ENCODE results near the gene HSF5. TPM values are rescaled to one million over a fixed set of nuclear protein-coding genes. Genes with fewer than 3 reads are reported as not detected.

HSF5 gene
- total RNA-seq, 1 donor from 2014 or later, result 0.20 TPM

DNA sequence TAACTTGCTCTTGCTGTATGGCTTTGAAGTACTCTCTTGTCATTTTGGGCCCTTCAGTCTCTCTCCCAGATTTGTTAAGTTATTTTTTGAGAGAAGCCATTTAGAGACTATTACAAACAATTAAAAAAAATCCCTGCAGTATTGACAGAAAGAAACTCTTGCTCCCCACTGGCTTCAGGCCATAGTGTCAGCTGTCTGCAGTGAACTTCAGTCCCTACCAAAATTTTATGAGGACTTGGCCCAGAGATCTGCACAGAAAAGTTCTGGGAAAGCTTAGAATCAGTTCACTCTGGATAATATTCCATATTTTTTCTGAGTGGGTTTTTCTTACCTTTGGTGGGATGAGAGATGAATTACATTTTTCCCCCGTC, 105.4 kb downstream of the HSF5 start:
- no peak overlapping the region for H3K4me3 ChIP-seq
- H3K4me1 ChIP-seq, result peaks cover 31% of the 10 kb centered on the region
- intact Hi-C loops (cut with DNase I), result no loop called here

DNA sequence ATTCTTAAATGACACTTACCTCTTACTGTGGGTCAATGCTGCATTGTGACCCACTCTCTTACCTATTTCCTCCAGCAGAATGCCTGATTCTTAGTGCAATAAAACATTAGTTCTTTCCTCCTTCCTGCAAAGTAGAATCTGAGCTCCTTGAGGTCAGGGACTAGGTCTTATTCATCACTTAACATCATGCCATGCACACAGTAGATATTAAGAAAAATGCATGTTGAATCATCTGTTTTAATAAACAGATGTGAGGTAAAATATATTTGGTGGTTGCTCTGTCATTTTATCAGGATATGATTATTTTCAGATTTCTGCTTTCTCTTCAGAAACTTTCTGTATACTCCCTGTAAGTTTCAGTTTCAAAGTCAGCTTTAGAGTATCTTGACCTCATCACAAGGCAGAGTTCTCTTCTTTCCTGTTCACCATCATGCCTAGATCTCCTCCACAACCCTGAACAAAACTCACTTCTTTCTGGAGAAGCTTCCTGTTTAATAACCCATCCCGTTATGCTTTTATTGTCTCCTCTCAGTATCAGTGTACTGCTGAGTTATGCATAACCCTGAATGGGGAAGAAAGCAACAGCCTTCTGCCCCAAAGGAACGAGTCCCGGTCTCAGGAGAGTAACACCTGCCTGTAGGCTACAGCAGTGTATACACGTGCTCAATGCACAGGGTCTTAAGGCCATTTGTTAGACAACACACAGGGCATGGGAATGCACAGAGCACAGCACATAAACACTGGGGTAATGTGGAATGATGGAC, 105.9 kb downstream of the HSF5 start:
- Histone ChIP-seq H3K9me3 (no peaks in the 10 kb centered on the region), H3K27me3 (no peaks in the 10 kb centered on the region), H3K36me3 (no peaks in the 10 kb centered on the region), H3K4me3 (no peak overlapping the region), H3K27ac (peak overlapping the region; percentile 49), H3K4me1 (peaks cover 31% of the 10 kb centered on the region)
- DNase-seq, result no peak
- ATAC-seq, result no peak
- intact Hi-C loops (cut with DNase I), result no loop called here
- TF ChIP-seq, protein P1, sequence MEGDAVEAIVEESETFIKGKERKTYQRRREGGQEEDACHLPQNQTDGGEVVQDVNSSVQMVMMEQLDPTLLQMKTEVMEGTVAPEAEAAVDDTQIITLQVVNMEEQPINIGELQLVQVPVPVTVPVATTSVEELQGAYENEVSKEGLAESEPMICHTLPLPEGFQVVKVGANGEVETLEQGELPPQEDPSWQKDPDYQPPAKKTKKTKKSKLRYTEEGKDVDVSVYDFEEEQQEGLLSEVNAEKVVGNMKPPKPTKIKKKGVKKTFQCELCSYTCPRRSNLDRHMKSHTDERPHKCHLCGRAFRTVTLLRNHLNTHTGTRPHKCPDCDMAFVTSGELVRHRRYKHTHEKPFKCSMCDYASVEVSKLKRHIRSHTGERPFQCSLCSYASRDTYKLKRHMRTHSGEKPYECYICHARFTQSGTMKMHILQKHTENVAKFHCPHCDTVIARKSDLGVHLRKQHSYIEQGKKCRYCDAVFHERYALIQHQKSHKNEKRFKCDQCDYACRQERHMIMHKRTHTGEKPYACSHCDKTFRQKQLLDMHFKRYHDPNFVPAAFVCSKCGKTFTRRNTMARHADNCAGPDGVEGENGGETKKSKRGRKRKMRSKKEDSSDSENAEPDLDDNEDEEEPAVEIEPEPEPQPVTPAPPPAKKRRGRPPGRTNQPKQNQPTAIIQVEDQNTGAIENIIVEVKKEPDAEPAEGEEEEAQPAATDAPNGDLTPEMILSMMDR (IDR thresholded peaks at IDR 0.05), result no peak

More for the DNA sequence above, 105.4 kb downstream of the HSF5 start:
- DNase-seq (no peak), ATAC-seq (no peak)
- peak overlapping the region; percentile 49 for H3K27ac ChIP-seq
- H3K9me3 ChIP-seq, result no peaks in the 10 kb centered on the region
- TF ChIP-seq, protein P1 (IDR thresholded peaks at IDR 0.05), result no peak
- H3K27me3 ChIP-seq, result no peaks in the 10 kb centered on the region
- H3K36me3 ChIP-seq, result no peaks in the 10 kb centered on the region

DNA sequence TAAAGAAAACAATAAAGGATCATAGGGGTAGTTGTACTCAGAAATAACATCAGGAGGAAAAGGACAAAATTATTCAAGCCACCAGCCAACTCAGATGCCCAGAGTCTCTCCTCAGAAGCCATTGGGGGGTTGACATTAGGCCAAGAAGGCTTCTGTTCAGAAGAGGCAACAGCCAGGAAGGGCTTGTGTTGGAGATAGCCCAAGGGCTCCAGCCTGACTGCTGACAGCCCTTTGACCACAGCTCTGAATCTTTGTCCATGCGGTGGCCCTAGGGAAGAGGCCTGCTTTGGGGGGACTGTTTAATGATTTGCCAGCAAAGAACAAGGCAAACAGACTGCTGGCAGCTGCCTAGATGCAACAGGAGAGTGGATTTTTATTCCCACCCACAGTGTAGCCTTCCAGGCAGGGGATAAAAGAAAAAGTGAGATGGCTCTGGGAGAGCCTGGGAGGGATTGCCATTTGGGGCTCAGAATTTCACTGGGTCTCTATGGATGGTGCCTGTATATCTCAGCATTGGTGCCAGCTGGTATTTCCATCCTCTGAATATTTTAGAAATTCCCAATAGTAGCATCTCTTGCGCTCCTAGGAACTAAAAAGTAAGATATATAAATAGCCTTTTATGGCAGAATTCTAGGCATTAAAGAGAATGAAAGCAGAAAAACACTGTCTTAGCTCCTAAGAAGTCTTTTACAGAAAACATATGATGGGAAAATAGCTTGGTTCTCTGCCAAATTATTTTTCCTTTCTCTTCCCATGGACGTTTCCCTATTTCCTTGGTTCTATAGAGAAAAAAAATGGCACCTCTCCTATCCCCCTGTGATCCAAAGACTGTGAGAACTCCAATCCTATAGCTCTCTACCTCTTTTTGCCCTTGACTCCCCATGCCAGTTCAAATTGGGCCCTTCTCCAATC, 106.8 kb downstream of the HSF5 start:
- Histone ChIP-seq H3K36me3 (no peaks in the 10 kb centered on the region), H3K27ac (peak overlapping the region; percentile 58), H3K4me1 (peaks cover 38% of the 10 kb centered on the region), H3K9me3 (no peaks in the 10 kb centered on the region), H3K27me3 (no peaks in the 10 kb centered on the region), H3K4me3 (no peak overlapping the region)
- TF ChIP-seq, protein P1 (IDR thresholded peaks at IDR 0.05), result no peak
- intact Hi-C loops (cut with DNase I), result no loop called here
- ATAC-seq, result peak; percentile 11
- no peak for DNase-seq

DNA sequence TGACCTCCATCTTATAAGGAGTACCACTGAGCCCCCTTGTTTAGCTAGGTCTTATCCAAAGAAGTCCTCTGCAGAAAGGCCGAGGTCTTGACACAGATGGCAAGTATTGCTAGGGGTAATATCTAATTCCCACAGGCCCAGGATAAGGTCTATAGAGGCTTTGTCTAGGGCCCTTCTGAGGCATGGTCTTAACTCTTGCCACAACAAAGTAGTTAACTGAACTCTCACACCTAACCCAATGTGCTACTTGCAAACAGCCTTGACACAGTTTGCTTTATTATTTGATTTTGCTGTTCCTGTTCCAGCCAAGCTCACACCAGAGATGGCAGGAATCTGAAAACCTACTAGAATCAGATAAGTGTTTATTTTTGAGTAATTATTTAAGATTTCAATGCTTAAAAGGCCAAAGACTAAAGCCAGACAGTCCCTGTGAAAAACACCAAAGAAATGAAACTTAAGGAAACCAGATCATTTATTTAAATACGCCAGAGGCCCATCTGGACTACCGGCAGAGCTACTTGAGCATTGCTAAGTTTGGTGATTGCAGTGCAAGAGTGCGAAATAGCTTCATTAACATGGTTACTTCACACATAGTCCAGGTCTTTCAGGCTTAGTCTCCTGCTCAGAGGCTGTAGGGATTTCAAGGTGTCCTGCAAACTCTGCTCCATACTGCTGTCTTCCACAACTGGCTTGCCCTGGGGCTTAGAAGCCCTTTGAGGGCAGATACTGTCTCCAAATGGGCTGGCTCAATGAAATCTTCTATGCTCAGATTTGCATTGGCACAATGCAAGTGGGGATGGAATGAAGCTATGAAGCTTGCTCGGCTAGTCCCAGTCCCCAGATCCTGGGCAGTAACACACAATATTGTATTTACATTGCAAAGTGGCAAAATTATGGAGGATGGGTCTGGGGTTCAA, 107.7 kb downstream of the HSF5 start:
- TF ChIP-seq, protein P1 (IDR thresholded peaks at IDR 0.05), result no peak
- H3K4me3 ChIP-seq, result no peak overlapping the region
- H3K27ac ChIP-seq, result peak overlapping the region; percentile 58
- no peaks in the 10 kb centered on the region for H3K36me3 ChIP-seq
- intact Hi-C loops (cut with DNase I), result no loop called here
- no peaks in the 10 kb centered on the region for H3K27me3 ChIP-seq
- H3K9me3 ChIP-seq, result no peaks in the 10 kb centered on the region
- ATAC-seq, result peak; percentile 40
- no peak for DNase-seq
- peaks cover 46% of the 10 kb centered on the region for H3K4me1 ChIP-seq

DNA sequence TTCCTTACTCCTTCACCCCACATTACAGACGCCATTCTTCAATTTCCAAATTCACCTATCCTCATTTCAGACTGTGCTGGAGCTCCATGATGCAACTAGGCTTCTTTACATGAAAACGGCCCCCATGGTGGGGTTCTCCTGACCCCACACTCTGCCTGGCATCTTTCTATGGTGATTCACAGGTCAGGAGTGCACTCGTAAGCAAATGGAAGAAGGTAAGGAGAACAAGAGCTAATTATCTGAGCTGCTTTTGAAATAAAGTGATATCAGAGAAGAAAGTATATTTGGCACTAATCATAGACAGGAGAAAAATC, 108.7 kb downstream of the HSF5 start:
- TF ChIP-seq, protein P1 (IDR thresholded peaks at IDR 0.05), result no peak
- H3K27ac ChIP-seq, result no peak overlapping the region
- no peaks in the 10 kb centered on the region for H3K9me3 ChIP-seq
- H3K36me3 ChIP-seq, result no peaks in the 10 kb centered on the region
- ATAC-seq (no peak), DNase-seq (no peak)
- no peaks in the 10 kb centered on the region for H3K27me3 ChIP-seq
- H3K4me3 ChIP-seq, result no peak overlapping the region
- intact Hi-C loops (cut with DNase I), result no loop called here
- H3K4me1 ChIP-seq, result peaks cover 50% of the 10 kb centered on the region
